Fibroblast of the aortic adventitia (primary cell): Measurements from ENCODE around the gene ZBED1. TPM values are rescaled to one million over a fixed set of nuclear protein-coding genes. Genes with fewer than 3 reads are reported as not detected.

Source experiments
- DNase-seq: peaks from one replicate; pipeline ENCODE4 v3.0.0-alpha.2; 2010; ENCODE audit warnings: low read depth
- H3K4me3 ChIP-seq: 2 replicates; pipeline ENCODE4 v1.5.1; 2011; ENCODE audit warnings: low read depth, mild to moderate bottlenecking, control low read depth, low read length, moderate library complexity
- CTCF ChIP-seq: IDR thresholded peaks from 2 replicates; pipeline ENCODE4 v1.5.1; 2011; ENCODE audit warnings: mild to moderate bottlenecking, low read length, control low read depth, inconsistent platforms; ENCODE audit not compliant: insufficient read depth
- total RNA-seq: library from RNA; depleted of rRNA; stranded (reverse); fragments of >200 nt; gene quantifications from 2 replicates; pipeline ENCODE4 v1.2.3, GENCODE V29; 2012; ENCODE audit warnings: low replicate concordance

ZBED1 gene
- total RNA-seq, 1 donor: 25.3 TPM

GRCh38 chrX:2445662-2446623 lies 54.8 kb downstream of the ZBED1 start:
- DNase-seq: no peak
- no peak for TF ChIP-seq CTCF
- no peak overlapping the region for H3K4me3 ChIP-seq

GRCh38 chrX:2442694-2443093 lies 58.1 kb downstream of the ZBED1 start:
- H3K4me3 ChIP-seq: no peak overlapping the region
- no peak for DNase-seq
- TF ChIP-seq CTCF: no peak

GRCh38 chrX:2441466-2441865 lies 59.3 kb downstream of the ZBED1 start:
- TF ChIP-seq CTCF: no peak
- H3K4me3 ChIP-seq: no peak overlapping the region

GRCh38 chrX:2439613-2440012 lies 61.2 kb downstream of the ZBED1 start:
- TF ChIP-seq CTCF: no peak
- DNase-seq: no peak
- H3K4me3 ChIP-seq: no peak overlapping the region

More at GRCh38 chrX:2441466-2441865, 59.3 kb downstream of the ZBED1 start:
- DNase-seq: no peak

Other genes starting within 250 kb of the ZBED1 start
- gene DHRSX, start within 50 bp of the ZBED1 start, total RNA-seq: 17.5 and 38.8 TPM in 2 replicates
- 355 and 675 TPM in 2 replicates for gene CD99, start 190.3 kb upstream of the ZBED1 start, total RNA-seq